T-helper 17 cell (primary cell): Measurements from ENCODE around the gene EEF1A1. TPM values are rescaled to one million over a fixed set of nuclear protein-coding genes. Genes with fewer than 3 reads are reported as not detected.
"Not testable (repeated sequence)": the region's sequence is repeated elsewhere in the genome, so short reads cannot be mapped to it uniquely, and the experiment has no call there.

Experiments used
- ATAC-seq: fragments of 150-1000 bp; cut with Tn5 transposase; 2 replicates; pipeline ENCODE4 v1.10.0; 2021; ENCODE audit warnings: mild to moderate bottlenecking, moderate library complexity
- DNase-seq, 3 donors: peaks; one replicate each; pipeline versions ENCODE4 v3.0.0 to v3.0.0-alpha.2; 2020 to 2021
- H3K9me3 ChIP-seq: one replicate; pipeline ENCODE4 v1.7.0; 2013; ENCODE audit warnings: low read length, mild to moderate bottlenecking; ENCODE audit not compliant: control insufficient read depth, poor library complexity, severe bottlenecking
- H3K27ac Mint-ChIP-seq: one replicate; pipeline ENCODE4 v1.8.0; 2022; ENCODE audit warnings: mild to moderate bottlenecking, moderate library complexity, mixed read lengths
- H3K27me3 Mint-ChIP-seq: one replicate; pipeline ENCODE4 v1.8.0; 2022; ENCODE audit warnings: mixed read lengths
- H3K36me3 Mint-ChIP-seq: one replicate; pipeline ENCODE4 v1.8.0; 2022; ENCODE audit warnings: low read depth, mixed read lengths
- H3K4me1 Mint-ChIP-seq: one replicate; pipeline ENCODE4 v1.8.0; 2022; ENCODE audit warnings: mild to moderate bottlenecking, mixed read lengths
- H3K4me3 Mint-ChIP-seq: one replicate; pipeline ENCODE4 v1.8.0; 2022; ENCODE audit warnings: mild to moderate bottlenecking, moderate library complexity, mixed read lengths
- total RNA-seq, 4 donors: library from RNA in 2 of 4; stranded (reverse) in 2 of 4; gene quantifications; one replicate each; pipeline ENCODE4 v1.2.3 and lab custom pipeline; 2022 to 2026

The EEF1A1 gene
- over 10,000 TPM; 15,315 to 15,954 TPM for total RNA-seq
- total RNA-seq (lab: John Stamatoyannopoulos, UW) = 12,064 to 12,204 reads per million in 2 donors

GRCh38 chr6:73520688-73521350 lies at the start of gene EEF1A1:
Gene EEF1A1, minus strand, starts transcription at chr6:73521032. Its CDS starts 1,006 bp downstream, at chr6:73520026.
- Mint-ChIP-seq H3K27me3 (peaks cover 6% of the 10 kb centered on the region), H3K36me3 (peaks cover 11% of the 10 kb centered on the region), H3K4me1 (peaks cover 45% of the 10 kb centered on the region), H3K27ac (peak within 1 kb of the TSS; percentile 100), H3K4me3 (peak within 1 kb of the TSS; percentile 91)
- DNase-seq = peak; percentile 96 to 99 (median 97)
- ATAC-seq = peak; percentile 81
- peaks cover 4% of the 10 kb centered on the region for H3K9me3 ChIP-seq

- DNase-seq (no peak), ATAC-seq (no peak)
- Mint-ChIP-seq H3K4me3 (no peak overlapping the region), H3K27me3 (no peaks in the 10 kb centered on the region), H3K27ac (no peak overlapping the region), H3K36me3 (no peaks in the 10 kb centered on the region), H3K4me1 (peaks cover 2% of the 10 kb centered on the region)
- H3K9me3 ChIP-seq = no peaks in the 10 kb centered on the region
These were observed 48.3 kb upstream of the EEF1A1 start for GRCh38 chr6:73569121-73569520.

- no peak overlapping the region for H3K4me3 Mint-ChIP-seq
- DNase-seq (no peak), ATAC-seq (no peak)
- H3K27ac Mint-ChIP-seq = no peak overlapping the region
- no peaks in the 10 kb centered on the region for H3K36me3 Mint-ChIP-seq
- H3K9me3 ChIP-seq = no peaks in the 10 kb centered on the region
- no peaks in the 10 kb centered on the region for H3K27me3 Mint-ChIP-seq
- H3K4me1 Mint-ChIP-seq = peaks cover 2% of the 10 kb centered on the region
These were observed 46.2 kb upstream of the EEF1A1 start for GRCh38 chr6:73566954-73567591.

- not testable (repeated sequence) for H3K27ac Mint-ChIP-seq, H3K4me3 Mint-ChIP-seq, H3K27me3 Mint-ChIP-seq, ATAC-seq, DNase-seq, H3K36me3 Mint-ChIP-seq, H3K9me3 ChIP-seq, H3K4me1 Mint-ChIP-seq
These were observed 45.6 kb upstream of the EEF1A1 start for GRCh38 chr6:73566486-73566871.

GRCh38 chr6:73565767-73566485 lies 45.1 kb upstream of the EEF1A1 start:
- Mint-ChIP-seq H3K36me3 (no peaks in the 10 kb centered on the region), H3K4me3 (no peak overlapping the region), H3K27me3 (no peaks in the 10 kb centered on the region), H3K4me1 (peaks cover under 1% of the 10 kb centered on the region), H3K27ac (no peak overlapping the region)
- no peaks in the 10 kb centered on the region for H3K9me3 ChIP-seq
- no peak for DNase-seq
- ATAC-seq = no peak

- no peak overlapping the region for H3K27ac Mint-ChIP-seq
- H3K4me3 Mint-ChIP-seq = no peak overlapping the region
- no peaks in the 10 kb centered on the region for H3K9me3 ChIP-seq
- DNase-seq = no peak
- ATAC-seq = no peak
- H3K36me3 Mint-ChIP-seq = no peaks in the 10 kb centered on the region
- H3K27me3 Mint-ChIP-seq = no peaks in the 10 kb centered on the region
- peaks cover 3% of the 10 kb centered on the region for H3K4me1 Mint-ChIP-seq
These were observed 43.9 kb upstream of the EEF1A1 start for GRCh38 chr6:73564578-73565345.

- no peaks in the 10 kb centered on the region for H3K36me3 Mint-ChIP-seq
- H3K27me3 Mint-ChIP-seq = no peaks in the 10 kb centered on the region
- peaks cover 3% of the 10 kb centered on the region for H3K4me1 Mint-ChIP-seq
- no peak overlapping the region for H3K27ac Mint-ChIP-seq
- DNase-seq (no peak), ATAC-seq (no peak)
- no peaks in the 10 kb centered on the region for H3K9me3 ChIP-seq
- no peak overlapping the region for H3K4me3 Mint-ChIP-seq
These were observed 41.7 kb upstream of the EEF1A1 start for GRCh38 chr6:73562558-73562957.

- no peak overlapping the region for H3K4me3 Mint-ChIP-seq
- H3K9me3 ChIP-seq = no peaks in the 10 kb centered on the region
- H3K27ac Mint-ChIP-seq = no peak overlapping the region
These were observed 40.1 kb upstream of the EEF1A1 start for GRCh38 chr6:73560853-73561407.

GRCh38 chr6:73560182-73560732 lies 39.4 kb upstream of the EEF1A1 start:
- no peaks in the 10 kb centered on the region for H3K36me3 Mint-ChIP-seq
- H3K27me3 Mint-ChIP-seq = no peaks in the 10 kb centered on the region
- peaks cover 3% of the 10 kb centered on the region for H3K4me1 Mint-ChIP-seq
- ATAC-seq = no peak
- no peak for DNase-seq
- H3K9me3 ChIP-seq = no peaks in the 10 kb centered on the region
- H3K4me3 Mint-ChIP-seq = no peak overlapping the region
- H3K27ac Mint-ChIP-seq = no peak overlapping the region

More at GRCh38 chr6:73560853-73561407, 40.1 kb upstream of the EEF1A1 start:
- no peak for ATAC-seq
- Mint-ChIP-seq H3K36me3 (no peaks in the 10 kb centered on the region), H3K27me3 (no peaks in the 10 kb centered on the region), H3K4me1 (peaks cover 3% of the 10 kb centered on the region)
- no peak for DNase-seq

GRCh38 chr6:73559399-73559794 lies 38.6 kb upstream of the EEF1A1 start:
- DNase-seq, H3K27me3 Mint-ChIP-seq, H3K4me3 Mint-ChIP-seq, H3K27ac Mint-ChIP-seq, H3K4me1 Mint-ChIP-seq, H3K9me3 ChIP-seq, ATAC-seq, H3K36me3 Mint-ChIP-seq: not testable (repeated sequence)

GRCh38 chr6:73558624-73559398 lies 38.0 kb upstream of the EEF1A1 start:
- no peaks in the 10 kb centered on the region for H3K9me3 ChIP-seq
- Mint-ChIP-seq H3K27ac (no peak overlapping the region), H3K4me1 (peaks cover 3% of the 10 kb centered on the region), H3K4me3 (no peak overlapping the region), H3K27me3 (no peaks in the 10 kb centered on the region), H3K36me3 (no peaks in the 10 kb centered on the region)
- ATAC-seq (no peak), DNase-seq (no peak)

- Mint-ChIP-seq H3K27me3 (no peaks in the 10 kb centered on the region), H3K36me3 (no peaks in the 10 kb centered on the region), H3K4me3 (no peak overlapping the region), H3K4me1 (peaks cover 3% of the 10 kb centered on the region), H3K27ac (peak overlapping the region; percentile 39)
- no peaks in the 10 kb centered on the region for H3K9me3 ChIP-seq
- no peak for DNase-seq
- no peak for ATAC-seq
These were observed 36.0 kb upstream of the EEF1A1 start for GRCh38 chr6:73556836-73557235.
